Thymus (tissue), 11 donors: ENCODE data around the gene UPF2. TPM values are rescaled to one million over a fixed set of nuclear protein-coding genes. Genes with fewer than 3 reads are reported as not detected.
"Not testable (repeated sequence)": the region's sequence is repeated elsewhere in the genome, so short reads cannot be mapped to it uniquely, and the experiment has no call there.

Source experiments
- DNase-seq, 9 donors: peaks; one replicate each; pipeline ENCODE4 v3.0.0-alpha.2; 2013; ENCODE audit warnings: low spot score in 9 of 9, low read depth in 6 of 9, missing footprints in 1 of 9
- H3K27ac ChIP-seq, 2 donors: one replicate each; pipeline ENCODE4 v1.5.1; 2013; ENCODE audit warnings: control low read depth in 1 of 2, low read depth in 1 of 2, low read length in 1 of 2, mild to moderate bottlenecking in 1 of 2, moderate library complexity in 1 of 2
- H3K27me3 ChIP-seq, 2 donors: one replicate each; pipeline ENCODE4 v1.5.1; 2013; ENCODE audit warnings: low read length in 1 of 2; ENCODE audit not compliant: control insufficient read depth in 2 of 2, insufficient read depth in 1 of 2
- H3K36me3 ChIP-seq, 2 donors: one replicate each; pipeline ENCODE4 v1.5.1; 2013; ENCODE audit warnings: low read length in 1 of 2, mild to moderate bottlenecking in 1 of 2, moderate library complexity in 1 of 2; ENCODE audit not compliant: control insufficient read depth in 2 of 2, insufficient read depth in 2 of 2
- H3K4me1 ChIP-seq, 2 donors: one replicate each; pipeline ENCODE4 v1.5.1; 2013; ENCODE audit warnings: low read length in 2 of 2; ENCODE audit not compliant: control insufficient read depth in 2 of 2, insufficient read depth in 2 of 2
- H3K4me3 ChIP-seq, 2 donors: one replicate each; pipeline ENCODE4 v1.5.1; 2013; ENCODE audit warnings: low read length in 2 of 2, control low read depth in 1 of 2, mild to moderate bottlenecking in 1 of 2
- H3K9me3 ChIP-seq, 2 donors: one replicate each; pipeline ENCODE4 v1.5.1; 2013; ENCODE audit warnings: low read length in 1 of 2, mild to moderate bottlenecking in 1 of 2; ENCODE audit not compliant: control insufficient read depth in 2 of 2, insufficient read depth in 1 of 2
- WGBS: extraction: QIAGEN DNeasy Blood & Tissue Kit; methylation state at CpG from one replicate; pipeline ENCODE4 v1.1.7; 2013; 5-methylcytosine and 5-hydroxymethylcytosine counted together
- polyA plus RNA-seq: library from polyadenylated mRNA; stranded (reverse); fragments of 200-250 nt; gene quantifications from one replicate; pipeline ENCODE4 v1.2.3, GENCODE V29; 2013
- total RNA-seq: library from RNA; stranded (reverse); fragments of 120-200 nt; gene quantifications from one replicate; pipeline ENCODE4 v1.2.4, GENCODE V29; 2013
- donor health status: healthy.

UPF2 gene
- total and polyA plus RNA-seq, 2 donors: 13.7 to 22.7 TPM

GRCh38 chr10:11988924-11989323 lies 53.7 kb downstream of the UPF2 start:
- no peak for DNase-seq
- H3K4me1 ChIP-seq: peaks cover 0 to 4% of the 10 kb centered on the region in 2 donors
- H3K9me3 ChIP-seq: no peaks in the 10 kb centered on the region
- no peaks in the 10 kb centered on the region for H3K27me3 ChIP-seq
- H3K4me3 ChIP-seq: no peak overlapping the region
- 93% methylated on average over 1 of the region's 1 CpG for WGBS
- no peak overlapping the region for H3K27ac ChIP-seq
- H3K36me3 ChIP-seq: peaks cover 8 to 37% of the 10 kb centered on the region in 2 donors

- no peak overlapping the region for H3K4me3 ChIP-seq
- H3K4me1 ChIP-seq: no peaks in the 10 kb centered on the region
- H3K9me3 ChIP-seq: no peaks in the 10 kb centered on the region
- no peak overlapping the region for H3K27ac ChIP-seq
- 55% methylated on average over 7 of the region's 7 CpGs for WGBS
- peaks cover 8 to 27% of the 10 kb centered on the region in 2 donors for H3K36me3 ChIP-seq
- peak; percentile 24 to 82 (median 66) for DNase-seq
- H3K27me3 ChIP-seq: no peaks in the 10 kb centered on the region
These were observed 55.9 kb downstream of the UPF2 start for GRCh38 chr10:11986593-11987216.

GRCh38 chr10:11982253-11982652 lies 60.4 kb downstream of the UPF2 start:
- WGBS: 99% methylated on average over 3 of the region's 3 CpGs
- H3K4me1 ChIP-seq: no peaks in the 10 kb centered on the region
- H3K9me3 ChIP-seq: no peaks in the 10 kb centered on the region
- no peak for DNase-seq
- peaks cover 7 to 14% of the 10 kb centered on the region in 2 donors for H3K36me3 ChIP-seq
- H3K27me3 ChIP-seq: no peaks in the 10 kb centered on the region
- H3K27ac ChIP-seq: no peak overlapping the region
- H3K4me3 ChIP-seq: no peak overlapping the region

- peaks cover 0 to 3% of the 10 kb centered on the region in 2 donors for H3K4me1 ChIP-seq
- no peak overlapping the region for H3K27ac ChIP-seq
- 98% methylated on average over 5 of the region's 5 CpGs for WGBS
- no peaks in the 10 kb centered on the region for H3K9me3 ChIP-seq
- no peak overlapping the region for H3K4me3 ChIP-seq
- no peaks in the 10 kb centered on the region for H3K27me3 ChIP-seq
- peaks cover 13 to 26% of the 10 kb centered on the region in 2 donors for H3K36me3 ChIP-seq
- no peak for DNase-seq
These were observed 66.8 kb downstream of the UPF2 start for GRCh38 chr10:11975795-11976194.

- H3K9me3 ChIP-seq, H3K4me3 ChIP-seq, H3K4me1 ChIP-seq, H3K27me3 ChIP-seq, H3K27ac ChIP-seq, DNase-seq: not testable (repeated sequence)
- peaks cover 9 to 22% of the 10 kb centered on the region in 2 donors for H3K36me3 ChIP-seq
- WGBS: 99% methylated on average over 7 of the region's 7 CpGs
These were observed 70.1 kb downstream of the UPF2 start for GRCh38 chr10:11972523-11972922.

GRCh38 chr10:11962176-11962575 lies 80.4 kb downstream of the UPF2 start:
- H3K9me3 ChIP-seq: peaks cover 0 to 4% of the 10 kb centered on the region in 2 donors
- no peaks in the 10 kb centered on the region for H3K4me1 ChIP-seq
- DNase-seq: no peak
- H3K27ac ChIP-seq: no peak overlapping the region
- peaks cover 36 to 66% of the 10 kb centered on the region in 2 donors for H3K36me3 ChIP-seq
- WGBS: 99% methylated on average over 2 of the region's 2 CpGs
- no peaks in the 10 kb centered on the region for H3K27me3 ChIP-seq
- no peak overlapping the region for H3K4me3 ChIP-seq

GRCh38 chr10:11961771-11962170 lies 80.8 kb downstream of the UPF2 start:
- H3K9me3 ChIP-seq: peaks cover 0 to 4% of the 10 kb centered on the region in 2 donors
- no peaks in the 10 kb centered on the region for H3K4me1 ChIP-seq
- H3K4me3 ChIP-seq: no peak overlapping the region
- no peak for DNase-seq
- WGBS: 98% methylated on average over 4 of the region's 4 CpGs
- H3K36me3 ChIP-seq: peaks cover 38 to 68% of the 10 kb centered on the region in 2 donors
- H3K27ac ChIP-seq: no peak overlapping the region
- no peaks in the 10 kb centered on the region for H3K27me3 ChIP-seq

- WGBS: 98% methylated on average over 4 of the region's 4 CpGs
- no peaks in the 10 kb centered on the region for H3K4me1 ChIP-seq
- no peaks in the 10 kb centered on the region for H3K9me3 ChIP-seq
- H3K27ac ChIP-seq: no peak overlapping the region
- H3K4me3 ChIP-seq: no peak overlapping the region
- DNase-seq: no peak
- peaks cover 37 to 71% of the 10 kb centered on the region in 2 donors for H3K36me3 ChIP-seq
- no peaks in the 10 kb centered on the region for H3K27me3 ChIP-seq
These were observed 82.6 kb downstream of the UPF2 start for GRCh38 chr10:11959966-11960365.

GRCh38 chr10:11958956-11959355 lies 83.7 kb downstream of the UPF2 start:
- 97% methylated on average over 7 of the region's 7 CpGs for WGBS
- Histone ChIP-seq H3K27ac (no peak overlapping the region), H3K4me3 (no peak overlapping the region), H3K4me1 (no peaks in the 10 kb centered on the region), H3K9me3 (no peaks in the 10 kb centered on the region), H3K36me3 (peaks cover 37 to 69% of the 10 kb centered on the region in 2 donors), H3K27me3 (no peaks in the 10 kb centered on the region)
- no peak for DNase-seq
